ENCODE results near the gene MT1B. TPM values are rescaled to one million over a fixed set of nuclear protein-coding genes. Genes with fewer than 3 reads are reported as not detected.
A peak's percentile ranks its signal among the peaks of the same experiment; 100 is the strongest.

The MT1B gene
- total and polyA plus RNA-seq, 3 experiments from 2014 or later: not detected

DNA sequence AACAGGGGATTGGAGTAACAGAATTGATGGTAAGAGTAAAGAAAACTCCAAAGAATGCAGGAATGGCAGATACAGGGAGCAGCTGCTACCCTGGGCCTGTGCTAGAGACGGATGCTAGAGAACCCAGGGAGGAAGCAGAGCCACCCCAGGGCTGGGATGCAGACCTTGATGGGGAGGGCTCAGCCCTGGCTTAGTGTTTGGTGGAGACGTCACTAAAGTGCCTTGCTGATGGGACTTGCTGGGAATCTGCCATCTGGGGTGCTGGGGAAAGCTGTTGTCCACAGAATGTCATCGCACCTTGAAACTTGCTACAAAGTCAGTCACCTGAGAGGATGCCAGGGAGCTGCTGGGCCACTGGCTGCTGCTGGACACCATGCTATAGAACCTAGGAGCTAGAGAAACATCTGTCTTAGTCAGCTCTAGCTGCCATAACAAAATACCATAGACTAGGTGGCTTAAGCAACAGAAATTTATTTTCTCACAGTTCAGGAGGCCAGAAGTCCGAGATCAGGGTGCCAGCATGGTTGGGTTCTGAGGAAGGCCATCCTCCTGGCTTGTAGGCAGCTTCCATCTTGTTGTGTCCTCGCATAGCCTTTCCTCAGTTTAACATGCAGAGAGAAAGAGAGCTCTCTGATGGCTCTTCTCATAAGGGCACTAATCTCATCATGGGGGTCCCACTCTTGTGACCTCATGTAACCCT, 45.9 kb downstream of the MT1B start:
- Mint-ChIP-seq H3K4me3 (no peak overlapping the region), H3K9me3 (peaks cover 0 to 2% (median 0%) of the 10 kb centered on the region in 5 donors), H3K27me3 (no peaks in the 10 kb centered on the region), H3K4me1 (peaks cover 6 to 11% (median 10%) of the 10 kb centered on the region in 3 donors), H3K36me3 (peaks cover 0 to 6% (median 0%) of the 10 kb centered on the region in 3 donors), H3K27ac (no peak overlapping the region)
- Histone ChIP-seq H3K27ac (ENCODE audit: low read depth, low read length) (no peak overlapping the region), H3K36me3 (ENCODE audit: insufficient read depth, low read length) (no peaks in the 10 kb centered on the region), H3K27me3 (ENCODE audit: insufficient read depth, low read length, poor library complexity, severe bottlenecking) (no peaks in the 10 kb centered on the region), H3K4me1 (ENCODE audit: insufficient read depth, low read length) (peaks cover 11% of the 10 kb centered on the region), H3K9me3 (ENCODE audit: low read length) (no peaks in the 10 kb centered on the region), H3K4me3 (ENCODE audit: low read length) (no peak overlapping the region)
- POLR2A ChIA-PET: interaction anchor here (0.7 kb wide), 2 partner anchors 136 to 481 kb away, joined by 7 to 11 read pairs; no protein-coding TSS in a partner anchor
- CTCF ChIA-PET: interaction anchor here (0.9 to 1.0 kb wide), 2 partner anchors 25 to 94 kb away, joined by 3 read pairs; no protein-coding TSS in a partner anchor
- no peak for DNase-seq

DNA sequence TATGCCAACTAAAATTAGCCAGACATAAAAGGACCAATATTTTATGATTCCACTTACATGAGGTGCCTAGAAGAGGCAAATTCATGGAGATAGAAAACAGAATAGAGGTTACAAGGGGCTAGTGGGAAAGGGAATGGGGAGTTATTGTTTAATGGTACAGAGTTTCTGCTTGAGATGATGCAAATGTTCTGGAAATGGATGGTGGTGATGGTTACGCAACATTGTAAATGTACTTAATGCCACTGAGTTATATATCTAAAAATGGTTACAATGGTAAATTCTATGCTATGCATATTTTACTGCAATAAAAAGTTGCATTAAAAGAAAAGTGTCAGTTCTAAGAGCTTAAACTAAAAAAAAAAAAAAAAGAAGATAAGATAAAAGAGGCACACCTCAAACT, 48.5 kb downstream of the MT1B start:
- POLR2A ChIA-PET: no interaction called here
- peaks cover 6 to 11% (median 10%) of the 10 kb centered on the region in 3 donors for H3K4me1 Mint-ChIP-seq
- no peaks in the 10 kb centered on the region for H3K36me3 ChIP-seq (ENCODE audit: insufficient read depth, low read length)

DNA sequence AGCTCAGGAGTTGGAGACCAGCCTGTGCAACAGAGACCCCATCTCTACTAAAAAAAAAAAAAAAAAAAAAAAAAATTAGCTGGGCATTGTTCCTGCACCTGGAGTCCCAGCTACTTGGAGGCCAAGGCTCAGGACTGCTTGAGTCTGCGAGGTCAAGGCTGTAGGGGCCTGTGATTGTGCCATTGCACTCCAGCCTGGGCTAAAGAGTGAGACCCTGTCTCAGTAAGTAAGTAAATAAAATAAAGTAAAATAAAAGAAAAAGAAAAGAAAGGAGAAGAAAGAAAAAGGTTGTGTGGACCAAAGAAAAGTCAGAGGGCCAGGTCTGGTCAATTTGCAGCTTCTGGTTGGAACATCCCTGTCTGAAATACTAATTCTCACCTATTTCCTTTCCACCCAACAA, 48.9 kb downstream of the MT1B start:
- H3K4me1 ChIP-seq (ENCODE audit: insufficient read depth, low read length): peaks cover 11% of the 10 kb centered on the region
- ChIA-PET POLR2A (no interaction called here), CTCF (interaction anchor here (0.7 to 4.7 kb wide), 7 partner anchors 19 to 187 kb away, joined by 3 to 65 read pairs (median 17); partner anchors contain the start of genes MT1X and MT2A)
- Mint-ChIP-seq H3K36me3 (peaks cover 0 to 6% (median 0%) of the 10 kb centered on the region in 3 donors), H3K27me3 (no peaks in the 10 kb centered on the region), H3K4me1 (peaks cover 6 to 11% (median 10%) of the 10 kb centered on the region in 3 donors), H3K27ac (peak overlapping the region in 1 of 8 donors; percentile 23), H3K9me3 (peaks cover 0 to 2% (median 0%) of the 10 kb centered on the region in 5 donors), H3K4me3 (no peak overlapping the region)
- H3K27ac ChIP-seq (ENCODE audit: low read depth, low read length): no peak overlapping the region
- H3K27me3 ChIP-seq (ENCODE audit: insufficient read depth, low read length, poor library complexity, severe bottlenecking): no peaks in the 10 kb centered on the region
- no peaks in the 10 kb centered on the region for H3K9me3 ChIP-seq (ENCODE audit: low read length)
- H3K36me3 ChIP-seq (ENCODE audit: insufficient read depth, low read length): no peaks in the 10 kb centered on the region
- H3K4me3 ChIP-seq (ENCODE audit: low read length): no peak overlapping the region
- no peak for DNase-seq

More for the DNA sequence above, 48.5 kb downstream of the MT1B start:
- Histone ChIP-seq H3K27me3 (ENCODE audit: insufficient read depth, low read length, poor library complexity, severe bottlenecking) (no peaks in the 10 kb centered on the region), H3K27ac (ENCODE audit: low read depth, low read length) (no peak overlapping the region), H3K4me3 (ENCODE audit: low read length) (no peak overlapping the region), H3K4me1 (ENCODE audit: insufficient read depth, low read length) (peaks cover 11% of the 10 kb centered on the region), H3K9me3 (ENCODE audit: low read length) (no peaks in the 10 kb centered on the region)
- Mint-ChIP-seq H3K27ac (peak overlapping the region in 2 of 8 donors; percentile 9 to 13), H3K4me3 (no peak overlapping the region), H3K9me3 (peaks cover 0 to 2% (median 0%) of the 10 kb centered on the region in 5 donors), H3K27me3 (no peaks in the 10 kb centered on the region), H3K36me3 (peaks cover 0 to 6% (median 0%) of the 10 kb centered on the region in 3 donors)
- CTCF ChIA-PET: interaction anchor here (0.7 to 4.7 kb wide), 5 partner anchors 18 to 123 kb away, joined by 3 to 65 read pairs (median 17); partner anchors contain the start of genes MT1X and MT2A
- no peak for DNase-seq

DNA sequence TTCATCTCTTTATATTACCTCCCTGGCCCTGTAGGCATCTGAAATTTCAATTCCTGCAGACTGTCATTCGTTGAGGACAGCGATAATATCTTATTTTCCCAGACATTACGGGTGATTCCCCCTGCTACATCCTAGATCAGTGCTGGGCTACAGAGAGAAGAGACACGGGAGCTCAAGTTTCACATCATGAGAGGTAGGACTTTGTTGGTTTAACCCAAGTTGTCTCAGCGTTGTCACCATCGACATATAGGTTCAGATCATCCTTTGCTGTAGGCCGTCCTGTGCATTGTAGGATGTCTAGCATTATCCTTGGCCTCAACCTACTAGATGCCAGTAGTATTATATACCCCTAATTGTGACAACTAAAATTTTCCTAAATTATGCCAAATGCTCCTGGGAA, 49.8 kb downstream of the MT1B start:
- no peak overlapping the region for H3K4me3 ChIP-seq (ENCODE audit: low read length)
- Mint-ChIP-seq H3K4me1 (peaks cover 6 to 11% (median 10%) of the 10 kb centered on the region in 3 donors), H3K9me3 (peaks cover 0 to 2% (median 0%) of the 10 kb centered on the region in 5 donors), H3K27ac (peak overlapping the region in 6 of 8 donors; percentile 8 to 63 (median 46)), H3K27me3 (no peaks in the 10 kb centered on the region), H3K4me3 (no peak overlapping the region), H3K36me3 (peaks cover 0 to 6% (median 0%) of the 10 kb centered on the region in 3 donors)
- no peak overlapping the region for H3K27ac ChIP-seq (ENCODE audit: low read depth, low read length)
- ChIA-PET POLR2A (interaction anchor here (0.6 to 2.0 kb wide), 5 partner anchors 19 to 129 kb away, joined by 3 to 13 read pairs (median 5); partner anchors contain the start of gene MT1X), CTCF (interaction anchor here (0.6 to 4.7 kb wide), 31 partner anchors 9 to 270 kb away, joined by 3 to 65 read pairs (median 5); partner anchors contain the start of genes MT1H, MT1X and MT2A)
- H3K36me3 ChIP-seq (ENCODE audit: insufficient read depth, low read length): no peaks in the 10 kb centered on the region
- H3K27me3 ChIP-seq (ENCODE audit: insufficient read depth, low read length, poor library complexity, severe bottlenecking): no peaks in the 10 kb centered on the region
- no peaks in the 10 kb centered on the region for H3K9me3 ChIP-seq (ENCODE audit: low read length)
- peaks cover 11% of the 10 kb centered on the region for H3K4me1 ChIP-seq (ENCODE audit: insufficient read depth, low read length)
- no peak for DNase-seq

Other genes with a start within 250 kb of the MT1B start
- 10 to 100 TPM; 64.3 to 70.1 TPM for gene AMFR, start 226.3 kb upstream of the MT1B start, total RNA-seq
- gene AMFR, start 226.3 kb upstream of the MT1B start, polyA plus RNA-seq: 39.8 TPM
- 100 to 1,000 TPM; 334 to 359 TPM for gene NUDT21, start 200.6 kb upstream of the MT1B start, total RNA-seq
- gene NUDT21, start 200.6 kb upstream of the MT1B start, polyA plus RNA-seq: 77.2 TPM
- 10 to 100 TPM; 87.9 to 91.9 TPM for gene OGFOD1, start 200.3 kb upstream of the MT1B start, total RNA-seq
- 114 TPM for gene OGFOD1, start 200.3 kb upstream of the MT1B start, polyA plus RNA-seq
- gene BBS2, start 131.9 kb upstream of the MT1B start, total RNA-seq: 10 to 100 TPM; 16.2 to 19.1 TPM
- 37.7 TPM for gene BBS2, start 131.9 kb upstream of the MT1B start, polyA plus RNA-seq
- not detected for gene MT4, start 86.8 kb upstream of the MT1B start, total RNA-seq
- gene MT4, start 86.8 kb upstream of the MT1B start, polyA plus RNA-seq: not detected
- gene MT3, start 62.4 kb upstream of the MT1B start, total RNA-seq: under 1 TPM in 1 of 2 experiments, not detected in 1; 0.94 TPM
- 0.99 TPM for gene MT3, start 62.4 kb upstream of the MT1B start, polyA plus RNA-seq
- 100 to 1,000 TPM; 285 to 349 TPM for gene MT2A, start 43.3 kb upstream of the MT1B start, total RNA-seq
- gene MT2A, start 43.3 kb upstream of the MT1B start, polyA plus RNA-seq: 435 TPM
- gene MT1E, start 26.1 kb upstream of the MT1B start, total RNA-seq: 100 to 1,000 TPM; 153 to 163 TPM
- gene MT1E, start 26.1 kb upstream of the MT1B start, polyA plus RNA-seq: 40.4 TPM
- gene MT1M, start 19.2 kb upstream of the MT1B start, total RNA-seq: not detected
- not detected for gene MT1M, start 19.2 kb upstream of the MT1B start, polyA plus RNA-seq
- gene MT1A, start 13.2 kb upstream of the MT1B start, total RNA-seq: under 1 TPM in 1 of 2 experiments, not detected in 1; 0.71 TPM
- not detected for gene MT1A, start 13.2 kb upstream of the MT1B start, polyA plus RNA-seq
- gene MT1F, start 6.1 kb downstream of the MT1B start, total RNA-seq: 10 to 100 TPM; 17.9 to 18.6 TPM
- gene MT1F, start 6.1 kb downstream of the MT1B start, polyA plus RNA-seq: 60.7 TPM
- gene MT1G, start 16.2 kb downstream of the MT1B start, total RNA-seq: 10 to 100 TPM; 41.0 to 46.8 TPM
- not detected for gene MT1G, start 16.2 kb downstream of the MT1B start, polyA plus RNA-seq
- gene MT1H, start 17.9 kb downstream of the MT1B start, total RNA-seq: 1 to 10 TPM; 4.8 to 5.5 TPM
- not detected for gene MT1H, start 17.9 kb downstream of the MT1B start, polyA plus RNA-seq
- 10 to 100 TPM; 85.4 to 93.8 TPM for gene MT1X, start 30.6 kb downstream of the MT1B start, total RNA-seq
- 181 TPM for gene MT1X, start 30.6 kb downstream of the MT1B start, polyA plus RNA-seq
- 100 to 1,000 TPM; 153 to 155 TPM for gene NUP93, start 78.2 kb downstream of the MT1B start, total RNA-seq
- gene NUP93, start 78.2 kb downstream of the MT1B start, polyA plus RNA-seq: 93.8 TPM
- not detected for gene SLC12A3, start 213.3 kb downstream of the MT1B start, total RNA-seq
- not detected for gene SLC12A3, start 213.3 kb downstream of the MT1B start, polyA plus RNA-seq